ENCODE results near the gene SOBP.
"Not testable (repeated sequence)": the region's sequence is repeated elsewhere in the genome, so short reads cannot be mapped to it uniquely, and the experiment has no call there.

SOBP gene

GRCh38 chr6:107488875-107489635 is 862 bp upstream of the SOBP start:
- peak in 1 of 2 experiments; percentile 36 for DNase-seq

GRCh38 chr6:107490566-107491137 is 735 bp downstream of the SOBP start:
- DNase-seq, result no peak

GRCh38 chr6:107491138-107491609 is 1.3 kb downstream of the SOBP start:
- DNase-seq, result peak in 1 of 2 experiments; percentile 6

DNA sequence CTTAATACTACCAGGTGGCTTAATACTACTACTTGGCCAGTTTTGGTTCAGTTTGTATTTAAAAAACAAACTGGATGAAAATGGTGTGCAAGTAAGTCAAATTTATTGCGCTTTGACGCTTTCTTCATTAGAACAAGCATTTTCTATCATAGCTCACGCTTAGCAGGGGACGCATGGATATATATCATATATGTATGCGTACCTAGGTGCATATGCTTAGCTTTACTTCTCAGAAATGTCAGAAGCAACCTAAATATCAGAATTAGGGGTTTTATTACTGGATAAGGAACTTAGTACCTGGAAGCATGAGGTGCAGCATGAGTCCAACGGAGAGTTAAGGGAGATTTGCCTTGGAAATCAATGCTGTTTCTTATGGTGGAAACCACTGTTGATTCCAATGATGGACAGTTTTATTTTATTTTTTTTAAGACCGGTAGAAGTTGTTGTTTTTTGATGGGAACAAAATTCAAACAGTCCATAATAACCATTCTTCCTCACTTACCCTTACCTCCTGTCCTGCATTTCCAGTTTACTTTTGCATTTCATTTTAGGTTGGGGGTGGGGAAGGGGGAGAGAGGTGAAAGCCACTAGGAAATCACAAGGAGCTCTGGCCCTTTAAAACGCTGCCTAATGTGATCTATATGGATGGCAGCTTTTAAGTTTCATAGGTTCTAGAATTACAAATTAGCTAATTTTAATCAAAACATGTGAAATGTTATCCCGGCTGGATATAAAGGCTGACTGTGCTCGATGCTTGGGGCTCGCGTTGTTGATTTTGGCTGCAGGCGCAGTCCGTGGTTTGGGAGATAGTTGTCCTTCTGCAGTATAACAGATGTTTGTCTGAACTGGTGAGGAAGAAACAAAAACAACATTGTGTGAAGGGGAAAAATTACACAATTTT is 2.1 kb downstream of the SOBP start:
- peak; percentile 24 to 74 for DNase-seq

DNA sequence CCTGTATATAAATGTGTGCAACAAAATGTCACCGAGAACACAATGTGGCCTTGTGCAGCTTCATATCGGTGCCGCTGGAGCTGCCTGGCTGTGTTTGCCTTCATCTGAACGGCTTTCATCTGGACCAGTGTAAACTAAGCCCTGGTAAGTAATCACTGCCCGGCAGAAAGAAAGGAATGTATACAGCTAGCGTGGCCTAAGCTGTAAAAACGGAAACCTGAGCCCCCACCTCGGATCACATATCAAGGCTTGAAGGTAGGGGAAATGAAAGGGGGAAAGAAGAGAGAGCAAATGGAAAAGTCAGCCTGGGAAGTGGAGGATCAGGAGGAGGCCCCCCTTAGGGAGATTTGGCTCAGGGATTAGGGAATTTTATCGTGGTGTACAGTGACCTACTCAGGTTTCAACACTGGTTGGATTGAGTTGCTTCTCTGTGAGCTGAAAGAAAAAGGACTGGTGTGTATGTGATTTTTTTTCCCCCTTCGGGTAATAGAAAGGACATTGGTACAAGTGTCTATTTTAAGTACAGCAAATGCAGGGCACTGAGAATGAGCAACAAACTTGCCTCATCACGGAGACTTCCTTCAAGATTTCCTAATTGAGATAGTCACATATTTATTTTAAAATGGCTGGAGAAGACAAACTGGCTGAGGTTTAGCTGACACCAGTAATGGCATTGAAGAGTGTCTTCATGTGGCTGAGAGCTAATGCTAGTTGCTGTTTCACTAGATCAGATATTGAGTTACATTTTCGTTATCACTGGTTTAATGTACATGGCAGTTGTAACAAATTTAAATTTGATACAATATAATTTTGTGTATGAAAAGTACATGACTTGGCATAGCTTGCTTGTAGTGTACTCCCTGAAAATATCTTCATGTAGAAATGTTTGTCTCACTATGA is 3.5 kb downstream of the SOBP start:
- DNase-seq, result no peak

- DNase-seq, result peak in 1 of 2 experiments; percentile 6
Observed at GRCh38 chr6:107495196-107495643, 5.3 kb downstream of the SOBP start.

GRCh38 chr6:107495971-107496370 is 6.1 kb downstream of the SOBP start:
- DNase-seq, result no peak

DNA sequence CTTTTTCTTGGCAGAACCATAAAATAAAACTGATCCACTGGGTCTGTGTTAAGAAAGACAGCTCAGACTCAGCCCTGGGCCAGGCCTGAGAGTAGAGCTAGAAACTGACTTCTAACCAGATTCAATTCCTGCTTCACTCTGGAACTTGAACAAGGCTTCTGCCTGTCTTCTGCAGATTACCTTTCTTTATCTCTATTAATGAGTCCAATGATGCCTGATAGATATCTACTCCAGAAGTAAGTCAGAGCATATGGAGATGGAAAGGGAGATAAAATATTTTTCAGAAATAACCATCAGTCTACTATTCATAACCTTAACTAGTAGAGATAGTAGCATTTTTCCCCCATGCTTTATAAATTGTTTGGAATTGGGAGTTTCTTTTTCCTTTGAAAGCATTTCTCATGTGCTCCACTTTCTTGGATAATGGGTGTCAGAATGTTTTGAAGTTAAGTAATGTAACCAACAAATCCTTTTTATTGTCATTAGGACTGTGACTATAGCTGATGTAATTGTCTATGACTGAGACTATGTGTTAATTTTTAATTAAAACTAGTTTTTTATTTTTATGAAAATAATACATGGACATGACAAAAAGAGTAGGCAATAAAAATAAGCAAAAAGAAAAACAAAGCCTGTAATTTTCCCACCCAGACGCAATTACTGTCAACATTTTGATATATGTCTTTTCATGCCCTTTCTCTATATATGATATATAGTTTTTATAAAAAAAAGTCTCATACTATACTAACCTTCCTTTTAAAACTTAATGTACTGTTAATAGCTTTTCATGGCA is 7.2 kb downstream of the SOBP start:
- no peak for DNase-seq

GRCh38 chr6:107504270-107505026 is 14.5 kb downstream of the SOBP start:
- DNase-seq, result no peak

- DNase-seq, result no peak
Observed at GRCh38 chr6:107506145-107506544, 16.2 kb downstream of the SOBP start.

- DNase-seq, result no peak
Observed at GRCh38 chr6:107509506-107509905, 19.6 kb downstream of the SOBP start.

GRCh38 chr6:107510108-107510507 is 20.2 kb downstream of the SOBP start:
- DNase-seq, result no peak

DNA sequence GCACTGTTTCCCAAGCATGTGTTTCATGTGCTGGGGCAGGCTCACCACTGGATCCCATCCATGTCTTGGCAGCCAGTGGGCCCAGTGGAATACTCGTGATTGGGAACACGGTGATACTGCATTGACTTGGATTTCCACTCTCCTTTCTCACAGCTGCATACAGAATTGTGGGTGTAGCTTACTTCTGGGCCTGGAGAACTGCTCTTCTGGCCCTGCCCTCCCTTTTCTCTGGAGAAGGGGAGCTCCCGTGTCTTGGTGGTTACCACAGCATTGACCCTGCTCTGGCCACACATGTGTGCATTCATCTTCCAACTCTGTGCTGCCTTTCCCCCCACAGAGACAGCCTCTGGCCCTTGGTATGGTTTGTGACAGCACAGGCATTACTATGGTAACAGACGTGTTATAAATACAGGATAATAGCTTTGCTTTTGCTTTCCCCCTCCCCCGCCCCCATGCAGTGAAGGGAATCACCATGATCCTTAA is 21.6 kb downstream of the SOBP start:
- DNase-seq, result no peak

- no peak for DNase-seq
Observed at GRCh38 chr6:107513214-107513613, 23.3 kb downstream of the SOBP start.

GRCh38 chr6:107515955-107516354 is 26.0 kb downstream of the SOBP start:
- no peak for DNase-seq

DNA sequence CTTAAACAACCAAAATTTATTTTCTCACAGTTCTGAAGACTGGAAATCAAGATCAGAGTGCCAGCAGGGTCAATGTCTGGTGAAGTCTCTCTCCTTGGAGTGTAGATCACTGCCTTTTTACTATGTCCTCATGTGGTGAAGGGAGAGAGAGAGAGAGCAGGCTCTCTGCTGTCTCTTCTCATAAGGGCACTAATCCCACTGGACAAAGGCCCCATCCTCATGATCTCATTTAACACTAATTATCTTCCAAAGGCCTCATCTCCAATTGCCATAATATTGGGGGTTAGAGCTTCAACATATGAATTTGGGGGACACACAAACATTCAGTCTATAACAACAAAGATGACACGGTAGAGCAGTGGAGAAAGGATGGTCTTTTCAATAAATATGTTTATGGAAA is 27.4 kb downstream of the SOBP start:
- DNase-seq, result no peak

GRCh38 chr6:107519224-107519623 is 29.3 kb downstream of the SOBP start:
- not testable (repeated sequence) for DNase-seq

- not testable (repeated sequence) for DNase-seq
Observed at GRCh38 chr6:107520706-107521105, 30.8 kb downstream of the SOBP start.

- DNase-seq, result no peak
Observed at GRCh38 chr6:107523054-107523791, 33.3 kb downstream of the SOBP start.

GRCh38 chr6:107523794-107524193 is 33.9 kb downstream of the SOBP start:
- no peak for DNase-seq

Data from NCI-H446 (cell line).